Heart left ventricle (tissue), 16 donors: ENCODE results near the gene UBE2L3. TPM values are rescaled to one million over a fixed set of nuclear protein-coding genes. Genes with fewer than 3 reads are reported as not detected.
"Not testable (repeated sequence)": the region's sequence is repeated elsewhere in the genome, so short reads cannot be mapped to it uniquely, and the experiment has no call there.

Experiments used
- ATAC-seq, 4 donors: fragments of 200-7000 bp; cut with Tn5 transposase; one replicate each; pipeline ENCODE4 v1.9.1; 2020 to 2022; ENCODE audit warnings: moderate library complexity in 4 of 4, mild to moderate bottlenecking in 3 of 4, moderate number of reproducible peaks in 1 of 4
- DNase-seq, 5 donors: peaks; one replicate each; pipeline ENCODE4 v3.0.0-alpha.2; 2020
- H3K27ac ChIP-seq, 12 donors: fragments of 200-600 bp; sonication (generic) in 4 of 12; one replicate each; pipeline versions ENCODE4 v1.5.0 to v1.8.0; 2016 to 2022; ENCODE audit warnings: mild to moderate bottlenecking in 2 of 12
- H3K27me3 ChIP-seq, 9 donors: fragments of 200-600 bp; sonication (generic) in 2 of 9; one replicate each; pipeline versions ENCODE4 v1.5.1 to v1.8.0; 2016 to 2022; ENCODE audit warnings: mild to moderate bottlenecking in 3 of 9
- H3K36me3 ChIP-seq, 9 donors: fragments of 200-600 bp; sonication (generic) in 2 of 9; one replicate each; pipeline versions ENCODE4 v1.5.0 to v1.8.0; 2018 to 2022; ENCODE audit warnings: mild to moderate bottlenecking in 2 of 9
- H3K4me1 ChIP-seq, 12 donors: fragments of 200-600 bp; sonication (generic) in 4 of 12; one replicate each; pipeline versions ENCODE4 v1.5.0 to v1.8.0; 2016 to 2022; ENCODE audit warnings: mild to moderate bottlenecking in 3 of 12
- H3K4me3 ChIP-seq, 12 donors: fragments of 200-600 bp; sonication (generic) in 4 of 12; one replicate each; pipeline versions ENCODE4 v1.5.0 to v1.8.0; 2017 to 2022; ENCODE audit warnings: mild to moderate bottlenecking in 9 of 12, moderate library complexity in 4 of 12
- H3K9me3 ChIP-seq, 12 donors: fragments of 200-600 bp; sonication (generic) in 4 of 12; one replicate each; pipeline versions ENCODE4 v1.5.0 to v1.8.0; 2016 to 2022; ENCODE audit warnings: mild to moderate bottlenecking in 1 of 12
- CTCF ChIP-seq, 12 donors: fragments of 200-600 bp; sonication (generic) in 4 of 12; IDR thresholded peaks; one replicate each; pipeline versions ENCODE4 v1.5.0 to v1.8.0; 2018 to 2022; ENCODE audit warnings: antibody characterized with exemption in 12 of 12, mild to moderate bottlenecking in 5 of 12
- POLR2A ChIP-seq, 2 donors: fragments of 450-650 bp; IDR thresholded peaks; one replicate each; pipeline ENCODE4 v1.6.1; 2017; ENCODE audit warnings: antibody characterized with exemption in 2 of 2, mild to moderate bottlenecking in 2 of 2, moderate library complexity in 2 of 2
- WGBS, 4 donors: extraction: QIAGEN DNeasy Blood & Tissue Kit in 2 of 4; methylation state at CpG; one replicate each; pipeline versions ENCODE4 v1.1.5 to v1.1.7; 2013 to 2018; 5-methylcytosine and 5-hydroxymethylcytosine counted together
- intact Hi-C, 10 donors: fragments of 100-400 bp; cut with DNase I; formaldehyde crosslinking; loops; one replicate each; pipeline versions ENCODE4 v1.11.1 to v1.14.2; 2022
- polyA plus RNA-seq, 2 donors: library from polyadenylated mRNA; stranded (reverse); fragments of 200-250 nt; gene quantifications; one replicate each; pipeline ENCODE4 v1.2.3, GENCODE V29; 2013
- total RNA-seq, 9 donors: library from RNA; depleted of rRNA in 2 of 9; stranded (reverse); fragments of >200 nt in 2 of 9; fragmentation: NEBNext Ultra II Directional in 3 of 9; extraction: Animal tissue kit (Norgen Biotek cat#: 25700) in 3 of 9; gene quantifications; one replicate each; pipeline versions ENCODE4 v1.1.0 to v1.2.4, GENCODE V29; 2016 to 2023
- donor health status: ischemic (EF 13 %, LVEDD 7.1; RV severe dilation, severe dysfunction).
- donor health status: healthy with polysubstance abuse.
- donor health status: DM: no; HTN: yes; CAD: no.
- donor health status: DM: no; HTN: no; CAD: no.
- donor health status: ischemic (EF 25% LVEDD 6.9; RV normal size, moderate dysfunction).
- donor health status: ischemic (EF 25% LVEDD 5.7; RV mildly dilated, moderate dysfunction).
- donor health status: healthy.
- donor health status: DM: yes; HTN: yes; CAD: no.
- donor health status: ischemic (EF 35%, LVEDD 5.7; RV mildly dilated, moderate dysfunction).
- donor health status: nonischemic (EF 11% LVEDD 7.7; RV severe dilation, severe dysfunction).
- donor health status: DM: yes; HTN: yes; CAD: no.
- donor health status: PGD.
- donor health status: ischemic (EF 29% LVEDD 5.4; RV normal size, mild dysfunction).
- donor health status: nonischemic (EF 23%, LVEDD 6.1; RV moderate dilation, normal function).

Gene UBE2L3
- total and polyA plus RNA-seq, 11 donors = 42.9 to 73.1 (median 54.7) TPM

- no peak overlapping the region for H3K4me3 ChIP-seq
- H3K9me3 ChIP-seq = no peaks in the 10 kb centered on the region
- H3K36me3 ChIP-seq = peaks cover 0 to 14% (median 4%) of the 10 kb centered on the region in 9 donors
- H3K27me3 ChIP-seq = no peaks in the 10 kb centered on the region
- WGBS, 4 donors = 80 to 97% (median 96%) methylated on average over 7 of the region's 7 CpGs
- H3K4me1 ChIP-seq = peaks cover 0 to 28% (median 4%) of the 10 kb centered on the region in 12 donors
- intact Hi-C loops = loop anchor here in 1 of 10 donors (5.0 kb wide), 1 partner anchor 34 kb away; no protein-coding TSS in a partner anchor
- DNase-seq (no peak), ATAC-seq (peak in 1 of 4 donors; percentile 9)
- H3K27ac ChIP-seq = no peak overlapping the region
- TF ChIP-seq CTCF (IDR thresholded peaks at IDR 0.05) (no peak), POLR2A (IDR thresholded peaks at IDR 0.05) (no peak)
Measured at GRCh38 chr22:21605887-21606564, 38.5 kb downstream of the UBE2L3 start.

GRCh38 chr22:21606775-21607174 is 39.3 kb downstream of the UBE2L3 start:
- H3K4me1 ChIP-seq = peaks cover 0 to 28% (median 4%) of the 10 kb centered on the region in 12 donors
- DNase-seq (no peak), ATAC-seq (peak in 1 of 4 donors; percentile 8)
- TF ChIP-seq CTCF (IDR thresholded peaks at IDR 0.05) (no peak), POLR2A (IDR thresholded peaks at IDR 0.05) (no peak)
- intact Hi-C loops = loop anchor here in 1 of 10 donors (5.0 kb wide), 1 partner anchor 34 kb away; no protein-coding TSS in a partner anchor
- no peaks in the 10 kb centered on the region for H3K9me3 ChIP-seq
- WGBS, 4 donors = 95 to 98% (median 97%) methylated on average over 8 of the region's 8 CpGs
- no peak overlapping the region for H3K4me3 ChIP-seq
- H3K36me3 ChIP-seq = peaks cover 0 to 21% (median 12%) of the 10 kb centered on the region in 9 donors
- H3K27ac ChIP-seq = no peak overlapping the region
- no peaks in the 10 kb centered on the region for H3K27me3 ChIP-seq

GRCh38 chr22:21609556-21610157 is 42.1 kb downstream of the UBE2L3 start:
- not testable (repeated sequence) for DNase-seq, H3K27ac ChIP-seq, H3K27me3 ChIP-seq, ATAC-seq, H3K4me3 ChIP-seq, H3K9me3 ChIP-seq
- 95 to 98% (median 96%) methylated on average over 11 of the region's 11 CpGs for WGBS, 4 donors
- peaks cover 0 to 24% (median 0%) of the 10 kb centered on the region in 12 donors for H3K4me1 ChIP-seq
- intact Hi-C loops = loop anchor here in 1 of 10 donors (5.0 kb wide), 1 partner anchor 37 kb away; no protein-coding TSS in a partner anchor
- H3K36me3 ChIP-seq = peaks cover 0 to 47% (median 36%) of the 10 kb centered on the region in 9 donors

- Histone ChIP-seq H3K4me1 (peaks cover 0 to 19% (median 2%) of the 10 kb centered on the region in 12 donors), H3K9me3 (no peaks in the 10 kb centered on the region), H3K36me3 (peaks cover 0 to 58% (median 41%) of the 10 kb centered on the region in 9 donors), H3K27ac (no peak overlapping the region), H3K27me3 (no peaks in the 10 kb centered on the region), H3K4me3 (no peak overlapping the region)
- DNase-seq (no peak), ATAC-seq (no peak)
- no peak for TF ChIP-seq CTCF (IDR thresholded peaks at IDR 0.05)
- no peak for TF ChIP-seq POLR2A (IDR thresholded peaks at IDR 0.05)
- intact Hi-C loops = no loop called here
- whole genome bisulfite sequencing, 4 donors = 83 to 89% (median 86%) methylated on average over 4 of the region's 4 CpGs
Measured at GRCh38 chr22:21611210-21611977, 43.9 kb downstream of the UBE2L3 start.
